WERI-Rb-1 (cell line): ENCODE results near the gene TRIP13.

ENCODE experiments used
- DNase-seq: peaks from one replicate; pipeline ENCODE4 v3.0.0-alpha.2; 2020
- H3K27ac ChIP-seq: fragments of 250-450 bp; sonication (Bioruptor Pico); 2 replicates; pipeline ENCODE4 v1.5.1; 2020; ENCODE audit warnings: mild to moderate bottlenecking, moderate library complexity
- H3K27me3 ChIP-seq: fragments of 250-450 bp; sonication (Bioruptor Pico); 2 replicates; pipeline ENCODE4 v1.5.1; 2021; ENCODE audit warnings: mild to moderate bottlenecking, low read depth, moderate library complexity; ENCODE audit not compliant: insufficient read depth, severe bottlenecking
- H3K36me3 ChIP-seq: fragments of 250-450 bp; sonication (Bioruptor Pico); 2 replicates; pipeline ENCODE4 v1.5.1; 2020; ENCODE audit warnings: mild to moderate bottlenecking, moderate library complexity
- H3K4me3 ChIP-seq: 2 replicates; pipeline ENCODE4 v1.5.1; 2011; ENCODE audit warnings: low read depth, mild to moderate bottlenecking, control low read depth, low read length
- H3K9me3 ChIP-seq: fragments of 250-450 bp; sonication (Bioruptor Pico); 2 replicates; pipeline ENCODE4 v1.5.1; 2021; ENCODE audit warnings: mild to moderate bottlenecking, moderate library complexity; ENCODE audit not compliant: severe bottlenecking
- CTCF ChIP-seq: IDR thresholded peaks from 2 replicates; pipeline ENCODE4 v1.5.1; 2011; ENCODE audit warnings: low read depth, mild to moderate bottlenecking, control low read depth, inconsistent platforms, low read length

TRIP13 gene

GRCh38 chr5:945691-946551 lies 53.2 kb downstream of the TRIP13 start:
- H3K27ac ChIP-seq = no peak overlapping the region
- no peak for DNase-seq
- no peaks in the 10 kb centered on the region for H3K9me3 ChIP-seq
- no peak for TF ChIP-seq CTCF
- H3K4me3 ChIP-seq = no peak overlapping the region
- no peaks in the 10 kb centered on the region for H3K36me3 ChIP-seq
- H3K27me3 ChIP-seq = no peaks in the 10 kb centered on the region

- Histone ChIP-seq H3K27me3 (no peaks in the 10 kb centered on the region), H3K27ac (no peak overlapping the region), H3K9me3 (peaks cover 6% of the 10 kb centered on the region), H3K36me3 (no peaks in the 10 kb centered on the region), H3K4me3 (no peak overlapping the region)
- DNase-seq = peak; percentile 8
- TF ChIP-seq CTCF = no peak
These were observed 54.3 kb downstream of the TRIP13 start for GRCh38 chr5:946720-947625.

- TF ChIP-seq CTCF = no peak
- DNase-seq = no peak
- Histone ChIP-seq H3K4me3 (no peak overlapping the region), H3K9me3 (peaks cover 6% of the 10 kb centered on the region), H3K27ac (no peak overlapping the region), H3K36me3 (no peaks in the 10 kb centered on the region), H3K27me3 (no peaks in the 10 kb centered on the region)
These were observed 55.2 kb downstream of the TRIP13 start for GRCh38 chr5:947626-948471.

GRCh38 chr5:948472-949274 lies 56.0 kb downstream of the TRIP13 start:
- H3K9me3 ChIP-seq = peaks cover 6% of the 10 kb centered on the region
- DNase-seq = no peak
- no peaks in the 10 kb centered on the region for H3K27me3 ChIP-seq
- H3K36me3 ChIP-seq = no peaks in the 10 kb centered on the region
- no peak overlapping the region for H3K27ac ChIP-seq
- no peak for TF ChIP-seq CTCF
- no peak overlapping the region for H3K4me3 ChIP-seq

- H3K27ac ChIP-seq = no peak overlapping the region
- H3K9me3 ChIP-seq = peaks cover 6% of the 10 kb centered on the region
- no peaks in the 10 kb centered on the region for H3K36me3 ChIP-seq
- DNase-seq = no peak
- no peaks in the 10 kb centered on the region for H3K27me3 ChIP-seq
- TF ChIP-seq CTCF = no peak
- no peak overlapping the region for H3K4me3 ChIP-seq
These were observed 56.5 kb downstream of the TRIP13 start for GRCh38 chr5:949275-949543.
